HG03139 (cell line): ENCODE results near the gene CHAF1B.
"Not testable (repeated sequence)": the region's sequence is repeated elsewhere in the genome, so short reads cannot be mapped to it uniquely, and the experiment has no call there.

Source experiments
- ATAC-seq: cut with Tn5 transposase; IDR thresholded peaks from one replicate; pipeline ENCODE4 v1.9.1; 2021; ENCODE audit not compliant: unreplicated experiment

Gene CHAF1B

DNA sequence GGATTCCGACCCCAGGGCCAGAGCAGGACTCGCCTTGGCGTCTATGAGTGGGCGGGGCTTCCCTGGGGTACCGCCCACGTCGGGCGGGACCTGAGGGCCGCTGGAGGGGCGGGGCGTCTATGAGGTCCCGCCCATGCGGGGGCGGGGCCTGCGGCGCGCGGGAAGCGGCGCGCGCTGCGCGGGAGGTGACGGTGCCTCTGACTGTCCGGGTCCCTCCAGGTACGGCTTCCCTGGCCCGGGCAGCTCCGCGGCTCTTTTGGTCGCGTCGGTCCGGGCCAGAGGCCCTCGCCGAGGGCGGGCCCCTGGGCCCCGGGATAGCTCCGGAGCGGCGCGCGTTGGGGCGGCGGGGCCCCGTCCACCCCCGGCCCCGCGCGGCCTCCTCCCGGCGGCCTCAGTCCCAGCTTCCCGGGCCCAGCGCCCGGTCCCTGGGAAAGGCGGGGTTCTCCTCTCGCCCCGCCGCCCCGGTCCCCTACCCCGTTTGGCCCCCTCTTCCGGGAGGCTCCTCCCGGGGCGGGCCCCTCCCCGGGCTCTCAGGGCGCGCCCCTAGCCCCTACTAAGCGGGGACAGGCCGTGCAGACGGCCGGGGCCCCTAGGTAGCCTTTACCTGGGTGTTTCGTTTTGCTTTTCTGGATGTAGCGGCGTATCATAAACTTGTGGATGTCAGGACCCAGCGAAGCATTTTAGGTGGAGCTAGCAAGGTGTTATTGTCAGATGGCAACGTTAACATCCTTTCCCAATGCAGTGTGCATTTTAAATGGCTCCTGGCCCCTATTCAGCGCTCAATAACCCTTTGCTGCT is at the start of gene CHAF1B:
TSS of gene CHAF1B (plus strand) at position 160 of the 798 bp plus-strand sequence. CDS start 745 bp downstream, outside the sequence.
- ATAC-seq: peak; percentile 89

- no peak for ATAC-seq
Observed at GRCh38 chr21:36337099-36337509, 48.1 kb upstream of the CHAF1B start.

GRCh38 chr21:36338975-36339374 is 46.2 kb upstream of the CHAF1B start:
- ATAC-seq: no peak

GRCh38 chr21:36342581-36342980 is 42.6 kb upstream of the CHAF1B start:
- not testable (repeated sequence) for ATAC-seq

GRCh38 chr21:36344931-36345330 is 40.3 kb upstream of the CHAF1B start:
- no peak for ATAC-seq

- no peak for ATAC-seq
Observed at GRCh38 chr21:36347278-36347961, 37.8 kb upstream of the CHAF1B start.

DNA sequence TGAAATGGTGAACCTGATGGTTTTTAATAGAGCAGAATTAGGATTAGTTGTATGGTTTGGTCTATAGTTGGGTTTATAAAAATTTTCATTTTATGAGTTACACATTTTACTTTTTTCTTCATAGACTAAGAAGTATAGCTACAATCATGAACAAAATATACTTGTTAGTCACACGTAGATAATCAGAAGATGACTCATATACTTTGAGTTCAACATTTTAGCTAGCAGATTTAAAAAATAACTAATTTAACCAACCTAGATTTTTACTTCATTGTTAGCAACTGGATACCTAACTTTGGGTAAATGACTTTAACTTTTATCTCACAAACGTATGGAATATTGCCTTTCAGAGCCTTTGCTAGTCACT is 37.2 kb upstream of the CHAF1B start:
- ATAC-seq: no peak

DNA sequence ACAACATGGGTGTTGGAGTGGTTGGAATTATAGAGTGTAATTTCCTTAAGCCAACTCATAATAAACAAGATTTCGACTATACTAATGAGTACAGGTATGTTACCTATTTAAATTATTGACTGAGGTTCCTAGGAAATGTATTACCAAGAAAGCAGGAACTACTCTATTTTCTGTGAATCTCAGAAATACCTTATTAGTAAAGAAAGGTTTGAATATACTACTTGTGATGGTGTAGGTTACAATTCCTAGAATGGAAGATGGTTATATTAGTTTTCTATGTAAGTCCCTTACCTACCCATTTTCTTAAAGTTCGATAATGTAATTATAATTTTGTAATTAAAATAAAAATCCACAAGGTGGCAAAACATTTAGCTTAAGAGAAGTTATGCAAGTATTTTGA is 35.9 kb upstream of the CHAF1B start:
- no peak for ATAC-seq

DNA sequence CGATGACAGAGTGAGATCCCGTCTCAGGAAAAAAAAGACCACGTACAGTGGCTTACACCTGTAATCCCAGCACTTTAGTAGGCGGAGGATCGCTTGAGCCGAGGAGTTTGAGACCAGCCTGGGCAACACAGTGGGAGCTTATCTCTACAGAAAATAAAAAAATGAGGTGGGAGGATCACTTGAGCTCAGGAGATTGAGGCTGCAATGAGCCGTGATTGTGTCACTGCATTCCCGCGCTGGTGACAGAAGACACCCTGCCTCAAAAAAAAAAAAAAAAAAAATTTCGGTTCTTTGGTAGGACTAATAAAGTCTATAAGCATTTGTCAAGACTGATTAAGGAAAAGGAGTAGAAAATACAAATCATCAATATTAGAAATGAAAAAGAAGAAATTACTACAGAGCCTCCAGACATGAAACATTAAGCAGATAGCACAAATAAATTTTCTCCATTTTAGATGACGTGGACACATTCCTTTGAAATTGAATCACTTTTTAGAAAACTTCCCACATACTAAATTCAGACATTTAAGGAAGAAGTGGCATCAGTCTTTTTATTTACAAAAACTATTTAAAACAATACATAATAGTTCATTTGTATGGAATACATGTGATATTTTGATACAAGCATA is 34.8 kb upstream of the CHAF1B start:
- ATAC-seq: no peak

DNA sequence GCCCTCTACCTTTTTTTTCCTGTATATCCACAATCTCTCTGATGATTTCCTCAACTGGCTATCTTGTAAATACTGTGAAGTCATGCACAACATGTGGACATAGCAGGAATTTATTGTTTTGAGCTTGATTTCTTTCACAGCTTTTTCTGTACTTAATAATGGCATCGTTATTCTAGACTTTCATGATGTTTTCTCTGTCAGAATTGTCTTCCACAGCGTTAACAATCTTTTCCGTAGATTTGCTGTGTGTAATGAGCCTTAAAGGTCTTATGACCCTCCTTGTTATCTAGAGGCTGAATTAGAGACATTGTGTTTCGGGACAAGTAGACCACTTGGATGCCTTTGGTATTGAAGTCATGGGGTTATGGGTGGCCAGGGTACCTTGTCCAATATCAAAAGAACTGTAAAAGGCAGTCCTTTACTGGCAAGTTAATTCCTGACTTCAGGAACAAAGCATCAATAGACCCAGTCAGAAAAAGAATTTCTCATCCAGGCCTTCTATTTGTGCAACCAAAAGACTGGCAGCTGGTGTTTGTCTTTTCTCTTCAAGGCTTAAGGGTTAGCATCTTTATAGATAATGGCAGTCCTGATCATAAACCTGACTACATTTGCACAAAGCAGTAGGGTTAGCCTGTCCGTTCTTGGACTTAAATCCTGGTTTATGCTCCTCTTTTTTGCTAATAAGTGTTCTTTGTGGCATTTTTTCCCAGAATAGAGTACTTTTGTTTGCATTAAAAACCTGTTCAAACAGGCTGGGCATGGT is 30.1 kb upstream of the CHAF1B start:
- no peak for ATAC-seq

DNA sequence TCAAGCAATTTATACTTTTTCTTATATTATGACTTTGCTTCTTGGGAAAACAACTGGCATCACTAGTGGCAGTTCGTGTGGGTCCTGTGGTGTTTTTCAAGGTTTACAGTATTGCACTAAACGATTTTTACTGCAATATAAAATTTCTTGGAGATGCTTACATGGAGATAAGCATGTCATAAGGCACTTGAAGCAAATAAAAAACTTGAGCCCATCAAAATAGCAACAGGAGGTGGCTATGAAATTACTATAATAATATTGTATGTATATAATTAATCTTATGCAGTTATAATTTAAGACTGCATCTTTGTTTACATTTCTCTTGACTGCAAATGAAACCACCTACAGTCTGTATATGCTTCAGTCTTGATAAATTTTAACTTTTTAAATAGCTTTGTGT is 29.3 kb upstream of the CHAF1B start:
- no peak for ATAC-seq

DNA sequence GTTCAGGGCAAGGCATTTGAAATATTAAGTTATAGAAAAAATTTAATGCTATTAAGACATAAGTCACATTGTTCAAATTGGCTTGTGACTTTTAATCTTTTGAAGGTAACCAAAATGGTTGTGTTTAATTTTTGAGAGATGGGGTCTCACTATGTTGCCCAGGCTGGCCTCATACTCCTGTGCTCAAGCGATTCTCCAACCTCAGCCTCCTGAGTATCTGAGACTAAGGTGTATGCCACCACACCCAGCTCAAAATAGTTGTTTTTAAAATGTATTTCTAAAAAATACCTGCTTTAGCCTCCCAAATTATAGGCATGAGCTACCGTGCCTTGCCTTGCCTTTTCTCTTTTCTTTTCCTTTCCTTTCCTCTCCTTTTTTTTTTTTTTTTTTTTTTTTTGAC is 26.0 kb upstream of the CHAF1B start:
- no peak for ATAC-seq

DNA sequence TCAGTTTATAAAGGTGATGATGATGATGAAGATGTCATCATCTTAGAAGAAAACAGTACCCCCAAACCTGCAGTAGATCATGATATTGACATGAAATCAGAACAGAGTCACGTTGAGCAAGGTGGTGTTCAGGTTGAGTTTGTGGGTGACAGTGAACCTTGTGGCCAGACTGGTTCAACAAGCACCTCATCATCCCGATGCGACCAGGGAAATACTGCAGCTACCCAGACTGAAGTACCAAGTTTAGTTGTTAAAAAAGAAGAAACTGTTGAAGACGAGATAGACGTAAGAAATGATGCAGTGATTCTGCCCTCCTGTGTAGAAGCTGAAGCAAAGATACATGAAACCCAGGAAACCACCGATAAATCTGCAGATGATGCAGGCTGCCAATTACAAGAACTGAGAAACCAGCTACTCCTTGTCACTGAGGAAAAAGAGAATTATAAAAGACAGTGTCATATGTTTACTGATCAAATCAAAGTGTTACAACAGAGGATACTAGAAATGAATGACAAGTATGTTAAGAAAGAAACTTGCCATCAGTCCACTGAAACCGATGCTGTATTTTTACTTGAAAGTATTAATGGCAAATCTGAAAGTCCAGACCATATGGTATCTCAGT is 16.0 kb upstream of the CHAF1B start:
- no peak for ATAC-seq

DNA sequence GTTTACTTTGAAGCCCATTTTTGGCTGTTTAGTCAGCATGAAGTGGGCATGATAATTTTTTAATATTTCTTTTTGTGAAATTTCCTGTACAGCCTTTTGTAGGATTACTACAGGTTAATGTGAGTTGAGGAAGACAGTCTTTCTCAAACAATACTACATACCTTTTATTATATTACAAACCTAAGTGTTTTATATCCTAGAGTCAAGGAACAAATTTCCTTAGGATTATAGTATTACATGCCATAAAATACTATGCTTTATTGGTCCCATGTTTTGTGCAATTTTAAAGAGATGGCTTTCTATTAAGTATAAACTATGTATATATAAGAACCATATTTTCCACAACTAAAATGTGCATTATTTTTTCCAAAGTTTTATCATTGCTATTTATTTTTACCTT is 9.2 kb upstream of the CHAF1B start:
- ATAC-seq: no peak

GRCh38 chr21:36377391-36377842 is 7.8 kb upstream of the CHAF1B start:
- ATAC-seq: no peak

DNA sequence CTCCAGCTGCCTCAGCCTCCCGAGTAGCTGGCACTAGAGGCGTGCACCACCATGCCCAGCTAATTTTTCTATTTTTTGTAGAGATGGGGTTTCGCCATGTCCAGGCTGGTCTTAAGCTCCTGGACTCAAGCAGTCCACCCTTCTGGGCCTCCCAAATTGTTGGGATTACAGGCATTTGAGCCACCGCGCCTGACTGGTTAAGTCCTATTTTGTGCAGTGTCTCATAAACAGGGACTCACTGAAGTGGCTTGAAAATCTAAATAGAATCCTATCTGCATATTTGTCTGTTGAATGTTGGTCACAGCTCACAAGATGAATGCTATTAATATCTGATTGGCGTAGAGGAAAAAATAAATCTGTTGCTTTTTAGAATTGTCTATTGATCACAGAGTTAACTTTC is 5.9 kb upstream of the CHAF1B start:
- no peak for ATAC-seq

DNA sequence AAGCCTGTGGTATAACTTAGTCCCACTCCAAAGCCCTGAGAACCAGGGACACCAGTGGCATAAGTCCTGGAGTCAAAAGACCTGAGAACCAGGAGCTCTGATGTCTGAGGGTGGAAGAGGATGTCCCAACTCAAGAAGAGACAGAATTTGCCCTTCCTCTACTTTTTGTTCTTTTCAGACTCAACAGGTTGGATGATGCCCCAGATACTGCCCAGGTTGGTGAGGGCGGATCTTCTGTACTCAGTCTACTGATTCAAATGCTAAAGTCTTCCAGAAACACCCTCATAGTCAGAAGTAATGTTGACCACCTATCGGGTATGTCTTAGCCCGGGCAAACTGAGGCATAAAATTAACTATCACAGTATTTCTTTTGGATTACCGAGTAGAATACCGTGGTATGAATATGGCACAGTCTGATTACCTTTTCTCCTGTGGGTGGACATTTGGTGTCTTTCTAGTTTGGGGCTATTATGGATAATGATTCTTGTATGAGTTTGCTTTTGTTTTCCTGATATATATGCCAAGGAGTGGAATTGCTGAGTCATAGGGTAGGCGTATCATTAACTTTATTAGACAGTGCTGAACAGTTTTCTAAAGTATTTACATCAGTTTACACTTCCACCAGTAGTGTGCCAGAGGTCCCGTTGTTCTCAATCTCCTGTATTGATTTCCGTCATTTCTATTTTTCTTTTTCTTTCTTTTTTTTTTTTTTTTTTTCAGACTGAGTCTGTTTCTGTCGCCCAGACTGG is 3.2 kb upstream of the CHAF1B start:
- ATAC-seq: no peak

DNA sequence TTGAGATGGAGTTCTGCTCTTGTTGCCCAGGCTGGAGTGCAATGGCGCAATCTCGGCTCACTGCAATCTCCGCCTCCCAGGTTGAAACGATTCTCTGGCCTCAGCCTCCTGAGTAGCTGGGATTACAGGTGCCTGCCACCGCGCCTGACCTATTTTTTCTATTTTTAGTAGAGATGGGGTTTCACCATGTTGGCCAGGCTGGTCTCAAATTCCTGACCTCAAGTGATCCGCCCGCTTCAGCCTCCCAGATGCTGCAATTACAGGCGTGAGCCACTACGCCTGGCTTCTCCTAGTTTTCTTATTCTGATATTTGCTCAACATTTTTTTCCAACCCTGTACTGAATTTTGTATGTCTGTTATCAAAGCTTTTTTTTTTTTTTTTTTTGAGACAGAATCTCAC is 2.5 kb upstream of the CHAF1B start:
- ATAC-seq: not testable (repeated sequence)

- peak; percentile 16 for ATAC-seq
Observed at GRCh38 chr21:36384885-36385232, 333 bp upstream of the CHAF1B start.

- no peak for ATAC-seq
Observed at GRCh38 chr21:36386031-36386642, 945 bp downstream of the CHAF1B start.
